ENCODE results near the gene SPECC1L. TPM values are rescaled to one million over a fixed set of nuclear protein-coding genes. Genes with fewer than 3 reads are reported as not detected.

Gene SPECC1L
- total RNA-seq, 2 donors from 2014 or later = 80.1 to 88.8 TPM

GRCh38 chr22:24337894-24338645 is 67.4 kb downstream of the SPECC1L start:
- intact Hi-C loops (cut with DNase I) = no loop called here
- DNase-seq (ENCODE audit: low spot score) = no peak

- no peak for DNase-seq (ENCODE audit: low spot score)
- intact Hi-C loops (cut with DNase I) = no loop called here
These were observed 68.3 kb downstream of the SPECC1L start for GRCh38 chr22:24338726-24339451.

GRCh38 chr22:24339452-24339747 is 68.8 kb downstream of the SPECC1L start:
- intact Hi-C loops (cut with DNase I) = no loop called here

GRCh38 chr22:24341627-24342026 is 71.0 kb downstream of the SPECC1L start:
- DNase-seq (ENCODE audit: low spot score) = no peak
- intact Hi-C loops (cut with DNase I) = no loop called here

More at GRCh38 chr22:24339452-24339747, 68.8 kb downstream of the SPECC1L start:
- no peak for DNase-seq (ENCODE audit: low spot score)

GRCh38 chr22:24350627-24351026 is 80.0 kb downstream of the SPECC1L start:
- DNase-seq (ENCODE audit: low spot score) = no peak
- intact Hi-C loops (cut with DNase I) = no loop called here

GRCh38 chr22:24353121-24353520 is 82.5 kb downstream of the SPECC1L start:
- intact Hi-C loops (cut with DNase I) = no loop called here
- no peak for DNase-seq (ENCODE audit: low spot score)

- DNase-seq (ENCODE audit: low spot score) = no peak
- intact Hi-C loops (cut with DNase I) = no loop called here
These were observed 84.9 kb downstream of the SPECC1L start for GRCh38 chr22:24355574-24355973.

- intact Hi-C loops (cut with DNase I) = no loop called here
- DNase-seq (ENCODE audit: low spot score) = no peak
These were observed 86.9 kb downstream of the SPECC1L start for GRCh38 chr22:24357547-24357946.

- intact Hi-C loops (cut with DNase I) = no loop called here
- DNase-seq (ENCODE audit: low spot score) = no peak
These were observed 87.6 kb downstream of the SPECC1L start for GRCh38 chr22:24358105-24358836.

GRCh38 chr22:24359452-24360120 is 89.0 kb downstream of the SPECC1L start:
- DNase-seq (ENCODE audit: low spot score) = no peak
- intact Hi-C loops (cut with DNase I) = no loop called here

- no peak for DNase-seq (ENCODE audit: low spot score)
- intact Hi-C loops (cut with DNase I) = no loop called here
These were observed 91.5 kb downstream of the SPECC1L start for GRCh38 chr22:24361976-24362646.

- DNase-seq (ENCODE audit: low spot score) = no peak
- intact Hi-C loops (cut with DNase I) = no loop called here
These were observed 92.6 kb downstream of the SPECC1L start for GRCh38 chr22:24363243-24363642.

- intact Hi-C loops (cut with DNase I) = no loop called here
- no peak for DNase-seq (ENCODE audit: low spot score)
These were observed 96.1 kb downstream of the SPECC1L start for GRCh38 chr22:24366701-24367100.

GRCh38 chr22:24367841-24368240 is 97.2 kb downstream of the SPECC1L start:
- no peak for DNase-seq (ENCODE audit: low spot score)
- intact Hi-C loops (cut with DNase I) = no loop called here

- intact Hi-C loops (cut with DNase I) = no loop called here
- DNase-seq (ENCODE audit: low spot score) = no peak
These were observed 99.8 kb downstream of the SPECC1L start for GRCh38 chr22:24370401-24370800.

GRCh38 chr22:24376002-24376401 is 105.4 kb downstream of the SPECC1L start:
- intact Hi-C loops (cut with DNase I) = no loop called here
- DNase-seq (ENCODE audit: low spot score) = no peak

GRCh38 chr22:24376586-24376985 is 106.0 kb downstream of the SPECC1L start:
- DNase-seq (ENCODE audit: low spot score) = no peak
- intact Hi-C loops (cut with DNase I) = no loop called here

GRCh38 chr22:24379536-24379935 is 108.9 kb downstream of the SPECC1L start:
- no peak for DNase-seq (ENCODE audit: low spot score)
- intact Hi-C loops (cut with DNase I) = no loop called here

- intact Hi-C loops (cut with DNase I) = no loop called here
- DNase-seq (ENCODE audit: low spot score) = no peak
These were observed 109.7 kb downstream of the SPECC1L start for GRCh38 chr22:24380220-24380904.

Measured in posterior vena cava (tissue), 2 donors.